Amniotic stem cell (primary cell): ENCODE results near the gene NEK3.
"Not testable (repeated sequence)": the region's sequence is repeated elsewhere in the genome, so short reads cannot be mapped to it uniquely, and the experiment has no call there.

Experiments used
- DNase-seq: peaks from one replicate; lab custom pipeline; 2025; lab: John Stamatoyannopoulos, UW

The NEK3 gene

DNA sequence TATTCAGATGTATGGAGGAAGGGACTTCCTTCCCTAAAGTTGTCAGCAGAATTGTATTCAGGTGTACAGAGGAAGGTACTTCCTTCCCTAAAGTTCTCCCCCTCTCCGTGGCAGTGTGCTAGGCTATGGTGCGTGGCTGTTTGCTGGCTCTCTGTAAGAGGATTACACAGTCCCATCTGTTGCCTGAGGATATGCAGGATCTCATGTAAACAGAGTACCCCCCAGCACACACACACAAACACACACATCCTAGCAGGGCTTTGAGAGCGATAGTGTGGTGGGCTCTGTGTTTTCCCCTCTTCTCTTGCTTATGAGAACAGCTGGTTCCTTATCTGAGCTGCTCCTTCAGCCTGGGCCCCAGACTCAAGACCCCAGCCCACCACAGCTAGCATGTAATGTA is 40.8 kb downstream of the NEK3 start:
- DNase-seq = no peak

DNA sequence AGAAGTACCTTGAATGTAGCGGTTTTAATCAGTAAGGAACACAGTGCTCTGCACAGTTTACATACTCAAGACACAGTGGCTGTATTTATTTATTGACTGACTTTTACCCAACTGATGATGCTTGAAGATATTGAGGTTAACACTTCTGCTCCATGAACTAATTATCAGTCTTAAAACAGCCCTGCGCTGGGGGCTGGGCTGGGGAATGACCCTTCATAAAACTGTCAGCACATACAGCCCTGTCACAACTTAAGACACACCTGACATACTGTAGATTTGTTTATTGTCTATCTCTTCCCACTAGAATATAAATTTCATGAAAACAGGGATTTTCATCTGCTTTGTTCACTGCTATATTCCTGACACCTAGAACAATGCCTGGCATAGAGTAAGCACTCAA is 41.3 kb downstream of the NEK3 start:
- DNase-seq = no peak

DNA sequence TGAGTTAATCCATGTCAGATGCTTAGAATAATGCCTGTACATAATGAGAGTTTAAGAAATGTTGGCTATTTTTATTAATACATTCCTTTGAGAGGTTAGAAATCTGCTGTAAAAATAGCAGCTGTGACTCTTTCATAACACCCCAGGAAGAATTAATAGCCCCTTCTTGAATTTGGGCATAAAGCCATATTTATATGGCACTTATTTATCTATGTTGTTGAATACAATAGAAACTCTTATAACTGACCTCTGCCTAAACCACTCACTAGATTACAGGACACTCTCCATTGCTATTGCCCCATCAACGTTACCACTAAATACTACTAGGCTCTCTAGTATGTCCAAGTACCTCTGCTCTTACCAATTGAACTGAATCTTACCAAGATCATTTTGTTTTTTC is 46.8 kb downstream of the NEK3 start:
- no peak for DNase-seq

DNA sequence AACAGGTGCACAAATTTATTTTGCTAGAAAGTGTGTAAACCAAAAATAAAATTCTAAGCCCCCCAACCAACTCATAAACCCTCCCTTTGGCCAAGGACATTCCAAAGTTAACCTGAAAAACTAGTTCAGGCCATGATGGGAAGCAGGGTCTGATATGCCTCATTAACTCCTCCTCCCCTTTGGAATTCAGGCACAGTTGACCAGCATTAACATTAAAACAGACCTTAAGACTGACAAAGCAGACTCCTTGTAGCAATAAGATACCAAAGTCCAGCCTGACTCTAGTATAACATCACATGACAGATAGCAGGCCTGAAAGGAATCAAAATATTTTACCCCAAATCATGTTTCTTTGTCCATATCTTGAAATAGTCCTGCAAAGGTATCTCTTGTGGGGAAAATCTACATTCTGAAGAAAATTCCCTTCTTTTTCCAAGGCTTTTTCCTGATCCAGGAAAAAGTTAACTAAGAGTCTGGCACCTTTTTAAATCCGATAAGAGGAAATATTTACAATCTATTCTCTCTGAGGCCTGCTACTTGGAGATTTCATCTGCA is 50.2 kb downstream of the NEK3 start:
- no peak for DNase-seq

DNA sequence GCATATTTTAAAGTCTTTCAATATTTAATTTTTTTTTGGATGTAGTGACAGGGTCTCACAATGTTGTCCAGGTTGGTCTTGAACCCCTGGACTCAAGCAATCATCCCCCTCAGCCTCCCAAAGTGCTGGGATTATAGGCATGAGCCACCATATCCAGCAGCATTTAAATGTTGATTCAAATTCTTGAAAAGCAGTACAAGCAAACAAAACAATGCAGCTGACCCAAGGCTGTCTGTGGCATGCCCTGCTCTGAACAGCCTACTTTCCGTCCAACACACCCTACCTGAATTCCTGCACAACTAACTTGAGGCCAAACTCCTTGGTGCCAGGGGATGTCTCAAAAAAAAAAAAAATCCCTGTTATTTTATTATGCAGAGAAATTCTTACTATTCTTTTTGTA is 53.6 kb downstream of the NEK3 start:
- no peak for DNase-seq

DNA sequence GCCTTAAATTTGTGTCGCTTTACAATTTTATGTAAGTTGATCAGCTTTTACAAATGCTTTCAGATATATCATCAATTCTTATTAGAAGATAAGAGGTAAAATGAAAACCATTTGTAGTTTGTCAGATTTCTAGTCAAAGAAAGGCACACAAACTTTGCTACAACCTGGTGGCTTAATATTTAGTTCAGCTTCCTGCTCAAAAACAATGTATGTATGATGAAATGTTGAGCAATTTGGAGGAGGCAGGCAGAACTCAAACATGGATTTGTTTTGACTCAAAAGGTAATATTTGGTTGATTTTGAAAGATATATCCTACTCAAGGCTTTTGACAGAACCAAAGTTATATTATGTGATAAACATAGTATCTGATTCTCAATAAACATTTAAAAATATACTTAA is 54.8 kb downstream of the NEK3 start:
- no peak for DNase-seq

DNA sequence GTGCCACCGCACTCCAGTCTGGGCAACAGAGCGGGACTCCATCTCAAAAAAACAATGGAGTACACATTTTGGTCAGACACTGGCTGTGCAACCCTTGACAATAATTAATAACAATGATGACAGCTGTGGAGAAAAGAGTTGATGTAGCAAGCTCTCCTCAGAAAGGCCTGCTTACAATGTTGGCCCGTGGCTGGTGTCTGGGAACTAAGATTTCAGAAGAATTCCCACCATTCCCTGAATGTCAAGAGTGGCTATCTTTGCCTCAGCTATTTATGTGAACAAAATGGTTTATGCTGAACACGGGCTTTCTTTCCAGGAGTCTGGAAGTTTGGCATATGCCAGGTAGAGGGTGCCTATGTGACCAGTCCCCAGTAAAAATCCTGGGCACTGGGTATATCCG is 56.0 kb downstream of the NEK3 start:
- no peak for DNase-seq

DNA sequence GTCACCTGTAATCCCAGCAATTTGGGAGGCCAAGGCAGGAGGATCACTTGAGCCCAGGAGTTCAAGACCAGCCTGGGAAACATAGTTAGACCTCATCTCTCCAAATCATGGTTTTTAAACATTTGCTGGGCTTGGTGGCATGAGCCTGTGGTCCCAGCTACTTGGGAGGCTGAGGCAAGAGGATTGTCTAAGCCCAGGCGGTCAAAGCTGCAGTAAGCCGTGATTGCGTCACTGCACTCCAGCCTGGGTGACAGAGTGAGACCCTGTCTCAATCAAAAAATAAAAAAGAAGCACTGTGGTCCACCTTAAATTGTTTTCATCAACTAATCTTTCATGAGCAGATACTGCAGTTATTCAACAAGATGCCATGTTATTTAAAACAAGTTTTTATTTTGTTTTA is 57.0 kb downstream of the NEK3 start:
- DNase-seq = not testable (repeated sequence)

DNA sequence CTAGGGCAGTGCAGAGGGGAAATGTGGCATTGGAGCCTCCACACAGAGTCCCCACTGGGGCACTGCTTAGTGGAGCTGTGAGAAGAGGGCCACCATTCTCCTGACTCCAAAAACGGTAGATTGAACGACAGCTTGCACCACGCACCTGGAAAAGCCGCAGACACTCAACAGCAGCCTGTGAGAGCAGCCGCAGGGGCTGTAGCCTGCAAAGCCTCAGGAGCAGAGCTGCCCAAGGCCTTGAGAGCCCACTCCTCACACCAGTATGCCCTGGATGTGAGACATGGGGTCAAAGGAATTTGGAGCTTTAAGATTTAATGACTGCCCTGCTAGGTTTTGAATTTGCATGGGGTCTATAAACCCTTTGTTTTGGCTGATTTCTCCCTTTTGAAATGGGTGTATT is 62.2 kb downstream of the NEK3 start:
- DNase-seq = no peak

DNA sequence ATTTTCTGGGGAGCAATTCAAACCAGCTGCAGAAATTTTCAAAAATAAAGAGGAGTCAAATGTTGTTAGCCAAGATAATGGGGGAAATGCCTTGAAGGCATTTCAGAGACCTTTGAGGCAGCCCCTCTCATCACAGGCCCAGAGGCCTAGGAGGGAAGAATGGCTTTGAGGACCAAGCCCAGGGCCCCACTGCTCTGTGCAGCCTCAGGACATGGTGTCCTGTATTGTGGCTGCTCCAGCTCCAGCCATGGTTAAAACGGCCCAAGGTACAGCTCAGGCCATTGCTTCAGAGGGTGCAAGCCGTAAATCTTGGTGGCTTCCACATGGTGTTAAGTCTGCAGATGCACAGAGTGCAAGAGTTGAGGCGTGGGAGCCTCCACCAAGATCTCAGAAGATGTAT is 62.6 kb downstream of the NEK3 start:
- no peak for DNase-seq

DNA sequence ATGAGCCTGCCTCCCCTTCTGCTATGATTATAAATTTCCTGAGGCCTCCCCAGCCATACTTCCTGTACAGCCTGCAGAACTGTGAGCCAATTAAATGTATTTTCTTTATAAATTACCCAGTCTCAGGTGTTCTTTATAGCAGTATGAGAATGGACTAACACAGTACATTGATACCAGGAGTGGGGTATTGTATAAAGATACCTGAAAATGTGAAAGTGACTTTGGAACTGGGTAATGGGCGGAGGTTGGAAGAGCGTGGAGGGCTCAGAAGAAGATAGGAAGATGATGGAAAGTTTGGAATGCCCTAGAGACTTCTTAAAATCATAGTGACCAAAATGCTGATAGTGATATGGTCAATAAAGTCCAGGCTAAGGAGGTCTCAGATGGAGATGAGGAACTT is 63.3 kb downstream of the NEK3 start:
- no peak for DNase-seq

DNA sequence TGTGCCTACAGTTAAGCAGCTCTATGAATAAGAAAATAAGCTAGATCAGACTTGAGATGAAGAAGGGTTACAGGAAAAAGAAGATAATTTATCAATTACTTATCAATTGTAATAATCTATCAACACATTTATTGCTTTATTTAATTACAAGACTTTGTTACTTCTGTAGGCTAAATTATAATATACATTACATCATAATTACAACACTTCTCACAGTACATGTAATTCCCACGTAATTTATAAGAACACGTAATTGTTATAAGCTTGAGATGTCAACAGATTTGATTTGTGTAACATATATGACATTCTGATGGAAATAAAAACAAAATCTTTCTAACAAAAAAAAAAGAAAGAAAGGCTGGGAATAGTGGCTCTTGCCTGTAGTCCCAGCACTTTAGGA is 67.3 kb downstream of the NEK3 start:
- DNase-seq = no peak

DNA sequence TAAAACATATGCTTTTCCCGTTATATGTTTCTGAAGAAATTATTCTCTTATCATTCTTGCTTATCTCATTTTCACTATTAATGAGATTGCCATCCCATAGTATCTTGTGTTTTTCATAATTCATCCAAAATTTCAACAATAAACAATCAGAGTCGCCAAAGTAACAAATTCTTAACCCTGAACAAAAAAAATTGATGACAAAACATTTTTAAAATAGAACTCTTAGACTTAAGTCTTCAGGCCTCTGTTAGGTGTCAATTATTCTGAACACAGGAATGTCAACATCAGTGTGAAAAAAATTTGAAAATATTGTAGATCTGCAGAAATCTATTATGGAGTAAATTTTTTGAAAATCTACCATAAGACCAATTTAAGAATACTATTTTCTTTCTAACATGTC is 67.9 kb downstream of the NEK3 start:
- DNase-seq = no peak

DNA sequence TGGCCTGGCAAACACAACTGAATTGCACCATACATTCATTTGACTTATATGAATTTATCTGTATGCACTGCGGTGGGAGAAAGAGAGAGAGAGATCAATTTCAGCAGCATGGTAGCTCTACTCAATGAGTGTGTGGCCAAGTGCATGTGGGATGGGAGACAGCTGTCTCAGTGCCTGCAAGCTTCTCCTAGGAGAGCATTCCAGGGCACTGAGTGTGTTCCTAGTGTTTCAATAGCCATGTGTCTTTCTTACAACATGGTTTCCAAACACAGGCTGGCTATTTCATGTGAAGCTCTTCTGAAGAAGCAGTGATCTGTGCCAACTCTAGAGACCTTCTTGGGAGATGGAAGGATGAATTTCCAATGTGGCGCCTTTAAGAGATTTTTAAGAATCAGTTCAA is 74.0 kb downstream of the NEK3 start:
- DNase-seq = no peak

DNA sequence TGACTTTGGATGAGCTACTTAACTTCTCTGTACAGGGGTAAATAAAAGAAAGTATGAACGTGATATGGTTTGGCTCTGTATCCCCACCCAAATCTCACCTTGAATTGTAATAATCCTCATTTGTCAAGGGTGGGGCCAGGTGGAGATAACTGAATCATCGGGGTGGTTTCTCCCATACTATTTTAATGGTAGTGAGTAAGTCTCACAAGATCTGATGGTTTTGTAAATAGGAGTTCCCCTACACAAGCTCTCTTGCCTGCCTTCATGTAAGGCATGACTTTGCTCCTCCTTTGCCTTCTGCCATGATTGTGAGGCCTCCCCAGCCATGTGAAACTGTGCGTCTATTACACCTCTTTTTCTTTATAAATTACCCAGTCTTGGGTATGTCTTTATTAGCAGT is 74.4 kb downstream of the NEK3 start:
- DNase-seq = not testable (repeated sequence)
